GM11168 (cell line): ENCODE data around the gene HMX3.

ENCODE experiments used
- in situ Hi-C: fragments of 300-500 bp; cut with MboI; formaldehyde crosslinking; loops from one replicate; pipeline ENCODE4 v1.12.0; 2022; ENCODE audit warnings: low sequenced_read_pairs; ENCODE audit not compliant: unreplicated experiment

HMX3 gene

DNA sequence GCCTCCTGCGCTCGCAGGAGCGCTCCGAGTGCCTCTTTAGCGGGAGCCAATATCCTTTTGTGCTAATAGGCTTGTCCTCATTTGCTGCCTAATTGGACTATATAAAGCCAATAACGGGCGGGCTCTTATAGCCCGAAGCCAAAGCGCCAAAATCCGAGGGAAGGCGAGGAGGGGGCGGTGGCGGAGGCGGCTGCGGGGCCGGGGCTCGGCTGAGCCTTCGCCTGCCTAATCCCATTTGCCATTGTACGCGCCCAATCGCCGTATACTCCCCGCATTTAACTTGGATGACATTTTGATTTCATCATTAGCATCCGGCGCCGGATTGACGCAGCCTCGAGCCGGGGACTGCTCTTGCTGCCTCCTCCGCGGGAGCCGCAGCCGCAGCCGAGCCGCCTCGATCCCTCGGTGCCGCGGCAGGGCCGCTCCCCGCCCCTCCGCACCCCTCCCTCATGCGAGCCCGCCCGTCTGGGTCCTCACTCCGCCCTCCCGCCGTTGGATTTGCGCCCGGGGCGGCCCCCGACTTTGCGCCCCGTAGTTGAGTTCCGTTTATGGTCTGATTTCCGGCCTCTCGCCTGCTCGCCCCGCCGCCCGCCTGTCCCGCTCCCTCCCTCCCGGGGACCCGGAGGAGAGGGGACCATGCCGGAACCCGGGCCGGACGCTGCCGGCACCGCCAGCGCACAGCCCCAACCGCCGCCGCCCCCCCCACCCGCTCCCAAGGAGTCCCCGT, at the start of gene HMX3:
TSS of gene HMX3 (plus strand) at position 556 of the 727 bp plus-strand sequence. CDS start at position 637, 81 bp downstream.
- in situ Hi-C loops: no loop called here

DNA sequence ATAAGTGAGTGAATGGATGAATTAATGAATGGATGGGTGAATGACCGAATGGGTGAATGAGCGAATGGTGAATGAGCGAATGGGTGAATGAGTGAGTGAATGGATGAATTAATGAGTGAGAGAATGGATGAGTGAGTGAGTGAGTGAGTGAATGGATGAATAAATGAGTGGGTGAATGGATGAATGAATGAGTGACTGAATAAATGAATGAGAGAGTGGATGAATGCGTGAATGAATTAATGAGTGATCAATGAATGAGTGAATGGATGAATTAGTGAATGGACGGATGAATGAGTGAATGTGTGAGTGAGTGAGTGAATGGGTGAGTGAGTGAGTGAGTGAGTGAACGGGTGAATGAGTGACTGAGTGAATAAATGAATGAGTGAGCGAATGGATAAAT, 49.5 kb upstream of the HMX3 start:
- in situ Hi-C loops: no loop called here

DNA sequence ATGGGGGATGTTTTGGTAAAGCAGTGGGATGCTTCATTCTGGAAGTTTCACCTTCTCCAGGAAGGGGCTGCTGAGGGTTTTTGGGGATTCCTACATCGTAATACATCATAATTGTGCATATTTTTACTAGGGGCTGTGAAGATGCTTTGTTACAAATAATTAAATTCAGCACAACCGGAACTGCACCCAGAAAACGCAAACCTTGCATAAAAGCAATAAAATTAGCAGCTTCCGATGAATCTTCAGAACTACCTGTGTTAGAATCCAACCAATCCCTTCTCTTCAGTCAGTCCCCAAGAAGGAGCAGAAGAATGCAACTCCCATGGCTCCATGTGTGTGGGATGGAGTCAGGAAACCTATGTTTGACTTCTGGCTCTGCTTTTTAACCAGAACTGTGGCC, 48.4 kb upstream of the HMX3 start:
- in situ Hi-C loops: no loop called here

DNA sequence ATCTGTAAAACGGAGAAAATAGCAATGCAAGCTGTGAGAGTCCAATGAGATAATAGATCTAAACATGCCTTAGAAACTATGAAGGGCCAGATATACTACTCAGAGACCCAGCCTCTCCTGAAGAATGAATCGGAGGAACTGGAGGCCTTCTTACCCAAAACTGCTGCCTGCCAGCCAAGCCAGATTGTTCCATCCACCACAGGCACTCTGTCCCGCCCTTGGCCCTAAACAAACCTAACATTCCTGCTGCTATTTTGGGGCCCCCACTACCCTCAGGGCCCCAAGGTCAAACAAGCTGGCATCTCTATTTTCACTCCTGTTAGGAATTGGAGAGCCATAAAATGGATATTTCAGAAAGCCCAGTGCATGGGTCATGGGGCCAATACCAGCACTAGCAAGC, 48.0 kb upstream of the HMX3 start:
- in situ Hi-C loops: no loop called here

DNA sequence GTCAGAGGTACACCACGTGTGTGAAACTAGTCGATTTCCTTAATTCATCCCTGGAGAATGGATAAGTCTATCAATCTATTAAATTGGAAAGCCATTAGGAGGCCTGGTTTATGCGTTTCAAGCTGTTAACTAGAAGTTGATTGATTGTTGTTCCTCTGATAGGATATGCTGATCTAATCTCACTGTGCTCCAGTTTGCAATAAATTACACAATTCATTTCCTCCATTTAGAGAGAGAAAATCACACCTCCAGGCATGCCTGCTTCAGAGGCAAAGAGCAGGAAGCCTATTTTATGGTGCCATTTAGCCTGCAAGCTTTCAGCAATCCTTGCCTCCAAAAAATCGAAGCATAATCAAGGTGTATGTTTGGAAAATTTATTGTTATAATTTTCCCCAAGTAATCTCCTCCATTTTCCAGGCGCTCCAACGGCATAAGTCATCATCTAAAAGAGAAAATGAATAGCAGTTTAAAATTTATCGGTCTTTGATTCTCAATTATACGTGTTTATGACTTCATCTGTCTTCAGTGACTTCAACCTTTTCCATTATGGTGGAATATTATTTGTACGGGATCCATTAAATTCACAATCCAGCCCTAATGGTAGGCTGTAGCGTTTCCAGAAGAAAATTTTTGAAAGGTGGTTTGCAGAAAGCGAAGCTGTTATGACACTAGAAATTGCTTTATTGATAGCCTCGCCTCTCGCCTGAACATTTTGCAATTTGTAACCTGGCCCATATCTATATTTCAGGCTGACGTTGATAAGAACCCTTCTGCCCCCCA, 42.9 kb upstream of the HMX3 start:
- in situ Hi-C loops: no loop called here

DNA sequence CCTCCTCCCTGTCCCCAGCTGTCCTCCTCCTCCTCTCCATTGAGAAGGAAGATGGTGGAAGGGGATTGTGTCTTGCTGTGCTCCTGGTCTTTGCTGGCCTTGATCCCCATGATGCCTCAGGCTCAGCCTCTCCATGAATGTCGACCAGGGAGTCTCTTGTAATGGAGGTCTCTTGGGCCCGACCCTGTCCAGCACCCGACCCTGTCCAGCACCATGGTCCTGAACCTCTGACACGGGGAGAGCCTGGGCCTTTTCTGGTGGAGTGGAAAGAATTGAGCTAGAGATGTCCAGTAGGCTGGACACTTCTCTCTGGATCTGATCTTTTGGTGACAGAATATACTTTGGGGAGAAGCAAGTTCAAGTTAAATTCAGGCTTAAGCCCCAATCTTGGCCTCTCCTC, 42.3 kb upstream of the HMX3 start:
- in situ Hi-C loops: no loop called here

DNA sequence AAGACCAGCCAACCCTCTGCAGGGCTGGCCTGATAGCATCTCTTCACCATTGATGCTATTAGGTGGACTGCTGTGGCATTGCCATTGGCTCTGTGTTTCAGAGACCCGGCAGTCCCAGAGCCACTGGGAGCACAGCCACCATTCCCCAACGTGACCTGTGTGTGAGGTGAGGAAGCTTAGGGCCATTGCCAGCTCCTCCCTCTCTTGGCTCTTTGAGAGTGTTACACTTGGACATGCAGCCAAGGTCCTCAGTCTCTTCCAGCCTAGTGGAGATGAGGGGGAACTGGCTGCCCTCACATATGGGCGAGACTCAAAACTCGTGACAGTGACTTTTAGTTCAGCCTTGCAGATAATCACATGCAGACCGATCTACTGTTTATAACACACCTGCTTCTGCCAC, 39.3 kb upstream of the HMX3 start:
- in situ Hi-C loops: no loop called here

DNA sequence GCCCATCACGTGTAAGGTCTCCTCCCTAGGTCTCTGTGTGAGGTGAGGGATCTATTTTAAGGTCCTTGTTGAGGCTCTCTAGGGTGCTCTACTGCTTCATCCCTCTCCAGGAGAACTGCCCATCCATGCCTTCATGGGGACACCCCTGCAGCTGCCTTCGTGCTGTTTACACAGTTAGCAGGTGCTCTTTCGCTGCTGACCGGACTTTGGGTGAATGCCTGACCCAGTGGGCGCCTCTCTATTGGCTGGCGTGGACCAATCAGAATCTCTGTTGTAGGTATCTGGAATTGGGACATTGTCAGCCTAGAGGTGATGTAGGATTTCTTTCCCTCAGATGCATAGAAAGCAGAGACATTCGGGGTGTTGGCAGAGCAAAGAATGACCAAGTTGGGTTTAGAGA, 38.7 kb upstream of the HMX3 start:
- in situ Hi-C loops: no loop called here

DNA sequence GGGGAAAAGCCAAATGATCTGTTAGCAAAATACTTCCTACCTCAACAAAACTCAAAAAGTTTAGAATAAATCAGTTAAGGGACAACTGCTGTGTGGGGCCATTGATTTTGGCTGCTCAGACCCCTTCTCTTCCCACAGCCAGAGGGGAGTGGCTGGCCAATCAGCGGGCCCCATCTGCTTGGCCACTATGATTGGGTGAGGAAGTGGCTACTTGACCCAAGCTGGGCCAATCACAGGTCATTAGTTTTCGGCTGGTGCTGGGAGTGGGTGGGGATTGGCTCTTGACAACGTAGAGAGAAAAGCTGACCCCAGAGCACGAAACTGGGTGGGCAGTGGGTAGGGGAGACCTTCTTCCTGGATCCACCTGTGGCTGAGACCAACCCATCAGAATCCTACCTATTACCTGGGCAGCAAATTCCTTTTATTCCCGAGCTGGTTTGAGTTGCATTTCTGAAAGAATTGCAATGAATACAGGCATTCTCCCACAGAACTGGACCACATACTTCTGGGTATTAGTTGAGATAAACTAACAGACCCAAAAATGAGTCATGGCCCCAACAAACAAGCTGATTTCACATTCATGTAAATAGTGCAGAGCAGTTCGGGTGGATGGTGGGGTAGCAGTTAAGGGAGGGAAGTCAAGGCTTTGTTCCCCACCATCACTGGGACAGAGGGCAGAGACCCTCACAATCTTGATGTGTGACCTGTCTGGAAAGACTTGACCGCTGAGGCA, 35.6 kb upstream of the HMX3 start:
- in situ Hi-C loops: loop anchor here (25.0 kb wide), 1 partner anchor 862 kb away; no protein-coding TSS in a partner anchor

DNA sequence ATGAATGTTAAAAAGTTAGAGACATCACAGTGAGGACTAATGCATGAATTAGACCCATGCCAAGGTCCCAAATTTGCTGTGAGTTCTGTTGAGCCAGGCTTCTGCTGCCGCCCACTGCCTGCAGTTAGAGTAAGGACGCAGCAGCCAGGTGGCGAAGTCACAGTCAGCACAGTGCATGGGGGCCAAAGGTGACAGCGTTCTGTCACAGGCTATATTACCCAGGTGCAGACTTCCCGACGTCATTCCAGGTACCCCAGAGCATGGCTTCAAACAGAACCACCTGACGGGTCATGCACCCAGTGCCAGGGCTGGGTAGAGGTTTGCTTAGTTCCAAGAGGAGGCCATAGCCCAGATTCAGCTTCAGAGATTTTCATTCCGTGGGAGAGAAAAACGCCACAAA, 33.9 kb upstream of the HMX3 start:
- in situ Hi-C loops: loop anchor here (25.0 kb wide), 1 partner anchor 860 kb away; no protein-coding TSS in a partner anchor

DNA sequence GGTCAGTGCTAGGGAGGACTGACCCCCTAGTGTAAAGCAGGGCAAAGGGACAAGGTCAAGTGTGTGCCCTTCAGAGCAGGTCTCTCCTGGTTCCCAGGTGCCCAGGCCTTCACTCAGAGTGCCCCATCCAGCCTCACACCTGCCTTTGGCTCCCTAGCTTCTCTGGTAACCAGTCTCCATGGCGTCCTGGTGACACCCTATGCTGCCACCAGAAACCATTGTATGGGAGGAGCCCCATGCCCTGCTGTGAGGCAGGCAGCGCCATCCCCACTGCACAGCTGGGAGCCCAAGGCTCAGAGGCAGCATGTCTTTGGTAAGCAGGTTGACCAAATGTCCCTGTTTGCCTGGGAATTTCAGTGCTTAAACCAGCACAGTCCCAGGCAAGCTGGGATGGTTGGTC, 33.1 kb upstream of the HMX3 start:
- in situ Hi-C loops: loop anchor here (25.0 kb wide), 1 partner anchor 860 kb away; no protein-coding TSS in a partner anchor

DNA sequence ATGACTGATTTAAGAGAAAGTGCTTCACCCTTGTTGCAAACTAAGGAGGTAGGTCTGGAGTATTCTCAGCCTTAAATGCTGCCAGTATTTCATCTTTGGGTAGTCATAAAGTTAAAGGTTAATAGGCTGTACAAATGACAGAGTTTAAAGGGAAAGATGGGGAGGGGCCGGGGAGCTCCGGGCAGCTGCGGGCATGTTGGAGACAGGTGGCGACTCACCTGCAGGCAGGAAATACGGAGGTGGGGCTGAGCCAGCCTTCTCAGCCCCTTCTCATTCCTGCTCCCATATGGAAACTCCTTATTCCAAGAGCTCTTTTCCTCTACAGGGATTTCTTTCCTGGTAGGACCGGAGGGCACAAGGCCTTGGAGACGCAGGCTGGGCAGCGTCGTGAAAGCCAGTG, 31.8 kb upstream of the HMX3 start:
- in situ Hi-C loops: loop anchor here (25.0 kb wide), 1 partner anchor 858 kb away; no protein-coding TSS in a partner anchor

DNA sequence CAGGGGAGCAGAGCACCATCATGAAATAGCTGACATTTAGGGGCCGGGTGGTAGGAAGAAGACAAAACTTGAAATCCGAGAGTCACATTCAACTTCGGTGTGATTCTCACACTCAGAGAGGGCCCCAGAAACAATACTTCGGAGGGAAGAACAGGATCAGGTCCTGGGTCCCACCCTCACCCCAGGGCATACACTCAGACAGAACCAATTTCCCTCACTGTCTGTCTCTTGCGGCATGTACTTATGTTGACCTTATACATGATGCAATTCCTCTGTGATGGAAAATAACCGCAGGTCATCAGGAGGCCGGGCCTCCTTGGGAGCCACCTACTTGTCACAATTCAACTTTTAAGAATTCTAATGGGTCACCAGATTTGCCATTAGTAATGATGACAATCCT, 26.3 kb upstream of the HMX3 start:
- in situ Hi-C loops: loop anchor here (25.0 kb wide), 1 partner anchor 853 kb away; no protein-coding TSS in a partner anchor

DNA sequence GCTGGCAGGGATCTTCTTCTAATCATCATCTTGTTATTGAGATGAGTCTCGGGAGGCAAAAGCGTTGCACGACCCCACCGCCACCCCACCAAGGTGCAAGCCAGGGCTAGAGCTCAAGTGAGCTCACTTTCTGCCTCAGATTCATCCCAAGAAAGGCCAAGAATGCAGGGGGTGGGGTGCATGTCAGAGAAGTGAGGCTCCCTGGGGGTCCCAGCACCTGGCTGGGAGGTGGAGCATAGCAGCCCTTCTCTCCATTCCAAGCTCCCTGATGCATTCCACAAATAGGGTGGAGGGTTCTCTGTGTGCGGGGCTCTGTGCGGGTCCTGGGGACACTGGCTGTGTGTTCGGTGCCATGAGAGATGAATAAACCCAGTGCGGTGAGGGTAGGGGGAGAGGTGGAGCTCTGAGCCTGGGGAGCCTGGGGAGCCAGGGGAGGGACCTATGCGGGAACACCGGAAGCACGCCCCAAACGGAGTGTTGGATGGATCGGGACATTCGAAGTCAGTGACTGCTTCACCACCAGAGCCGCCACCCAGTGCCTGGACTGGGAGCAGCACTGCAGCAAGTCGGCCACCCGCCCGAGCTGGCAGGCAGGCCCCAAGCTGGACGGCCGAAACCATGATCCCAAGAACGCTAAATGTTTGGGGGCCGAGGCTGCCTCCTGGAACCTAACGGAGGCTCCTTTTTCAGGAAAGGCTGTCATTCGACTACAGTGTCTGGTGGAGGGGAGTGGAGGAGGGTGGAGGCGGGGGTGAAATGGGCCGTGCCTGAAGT, 17.9 kb upstream of the HMX3 start:
- in situ Hi-C loops: loop anchor here (25.0 kb wide), 1 partner anchor 844 kb away; no protein-coding TSS in a partner anchor

DNA sequence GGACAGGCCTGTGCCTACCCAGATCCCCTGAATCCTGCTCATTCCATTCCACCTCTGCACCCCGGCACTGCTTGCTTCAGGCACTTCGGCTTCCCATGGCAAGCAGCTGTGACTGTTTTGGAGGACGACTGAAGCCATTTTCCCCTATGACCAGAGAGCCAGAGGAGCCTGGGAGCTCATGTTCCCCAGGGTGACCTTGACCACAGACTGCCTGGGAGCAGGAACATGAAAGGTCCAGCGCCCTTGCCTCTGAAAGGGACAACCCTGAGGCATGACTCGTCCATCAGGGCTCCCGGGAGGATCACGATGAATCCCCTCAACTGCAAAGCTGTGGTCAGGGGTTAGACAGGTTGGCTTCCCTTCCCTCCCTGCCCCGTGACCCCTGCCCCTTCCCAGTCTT, 16.7 kb upstream of the HMX3 start:
- in situ Hi-C loops: loop anchor here (25.0 kb wide), 1 partner anchor 843 kb away; no protein-coding TSS in a partner anchor

DNA sequence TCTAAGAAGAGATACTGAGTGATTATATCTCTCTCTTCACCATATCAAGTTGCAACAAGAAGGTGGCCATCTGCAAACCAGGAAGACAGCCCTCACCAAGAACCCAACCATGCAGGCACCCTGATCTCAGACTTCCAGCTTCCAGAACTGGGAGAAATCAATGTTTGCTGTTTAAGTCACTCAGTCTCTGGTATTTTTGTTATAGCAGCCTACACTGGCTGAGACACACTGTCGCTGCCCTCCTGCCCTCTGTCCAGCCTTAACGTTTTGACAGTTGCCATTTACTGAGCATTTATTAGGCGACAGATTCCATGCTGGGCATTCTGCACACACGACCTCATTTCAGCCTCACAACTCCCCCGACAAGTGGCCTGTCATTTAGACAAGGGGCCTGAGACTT, 9.5 kb upstream of the HMX3 start:
- in situ Hi-C loops: no loop called here

DNA sequence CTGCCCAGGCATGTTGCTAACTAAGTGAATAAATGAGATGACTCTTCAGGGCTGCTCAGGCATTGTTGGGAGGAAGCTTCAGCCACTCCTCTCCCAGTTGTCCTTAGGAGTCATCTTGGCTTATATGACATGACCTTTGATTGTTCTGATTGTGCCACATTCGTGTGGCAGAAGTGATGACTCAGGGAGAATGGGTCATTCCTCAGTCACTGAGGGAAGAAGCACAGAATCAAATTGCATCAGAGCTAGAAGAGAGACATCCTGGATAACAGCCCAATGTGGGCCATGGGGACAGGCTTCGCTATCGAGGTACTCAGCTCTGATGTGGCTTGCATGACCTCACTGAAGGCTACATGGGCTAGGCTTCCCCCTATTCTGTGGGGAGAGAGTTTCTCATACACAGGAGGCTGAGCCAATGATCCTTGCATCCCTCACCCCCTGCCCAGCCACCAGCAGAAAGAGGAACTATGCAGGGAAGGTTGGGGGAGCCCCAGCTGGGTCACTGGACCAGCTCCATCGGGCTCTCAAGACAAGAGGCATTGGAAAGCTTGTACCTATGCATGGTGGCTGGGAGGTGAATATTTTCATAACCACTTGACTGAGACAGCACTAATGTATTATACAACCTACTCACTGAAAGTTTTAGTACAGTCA, 6.0 kb upstream of the HMX3 start:
- in situ Hi-C loops: no loop called here

DNA sequence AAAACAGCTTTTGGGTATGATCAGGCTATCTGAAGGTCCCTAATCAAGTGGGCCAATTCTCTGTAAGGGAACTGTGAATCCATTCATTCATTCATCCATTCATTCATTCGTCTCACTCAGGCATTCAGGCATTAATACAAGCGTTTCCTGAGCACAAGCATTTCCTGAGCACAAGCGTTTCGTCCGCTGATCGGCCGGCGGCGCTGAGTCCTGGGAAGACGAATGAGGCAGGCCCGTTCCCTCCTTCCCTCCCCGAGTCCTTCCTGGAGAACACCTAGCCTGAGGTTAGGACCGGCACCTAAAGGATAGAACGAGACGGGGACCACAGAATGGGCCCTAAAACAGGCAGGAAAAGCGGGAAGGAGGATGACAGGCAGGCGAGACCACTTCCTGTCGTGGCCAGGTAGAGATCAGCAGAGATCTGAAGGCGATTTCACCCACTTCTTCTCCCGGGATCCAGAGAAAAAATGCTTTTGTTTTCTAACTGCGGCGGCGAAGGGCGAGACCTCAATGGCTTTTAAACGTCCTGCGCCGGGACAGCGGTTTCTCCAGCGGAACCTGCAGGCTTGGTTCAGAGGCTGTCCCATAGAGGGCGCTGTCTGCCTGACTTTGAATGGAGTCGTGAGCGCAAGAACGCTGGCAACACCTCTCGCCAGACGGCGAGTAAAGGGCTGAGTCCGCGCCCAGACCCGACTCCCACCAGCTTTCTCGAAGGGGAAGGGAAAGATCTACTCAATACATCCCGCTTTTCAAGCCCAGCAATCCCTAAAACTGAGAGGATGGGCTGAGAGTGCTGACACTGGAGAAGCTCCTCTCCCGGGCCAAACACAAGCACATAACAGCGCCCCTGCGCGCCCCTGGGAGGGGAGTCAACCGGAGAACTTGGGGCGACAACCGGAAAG, 2.9 kb upstream of the HMX3 start:
- in situ Hi-C loops: no loop called here
